Measurements from ENCODE around the gene POMP.
"Not testable (repeated sequence)": the region's sequence is repeated elsewhere in the genome, so short reads cannot be mapped to it uniquely, and the experiment has no call there.

POMP gene

DNA sequence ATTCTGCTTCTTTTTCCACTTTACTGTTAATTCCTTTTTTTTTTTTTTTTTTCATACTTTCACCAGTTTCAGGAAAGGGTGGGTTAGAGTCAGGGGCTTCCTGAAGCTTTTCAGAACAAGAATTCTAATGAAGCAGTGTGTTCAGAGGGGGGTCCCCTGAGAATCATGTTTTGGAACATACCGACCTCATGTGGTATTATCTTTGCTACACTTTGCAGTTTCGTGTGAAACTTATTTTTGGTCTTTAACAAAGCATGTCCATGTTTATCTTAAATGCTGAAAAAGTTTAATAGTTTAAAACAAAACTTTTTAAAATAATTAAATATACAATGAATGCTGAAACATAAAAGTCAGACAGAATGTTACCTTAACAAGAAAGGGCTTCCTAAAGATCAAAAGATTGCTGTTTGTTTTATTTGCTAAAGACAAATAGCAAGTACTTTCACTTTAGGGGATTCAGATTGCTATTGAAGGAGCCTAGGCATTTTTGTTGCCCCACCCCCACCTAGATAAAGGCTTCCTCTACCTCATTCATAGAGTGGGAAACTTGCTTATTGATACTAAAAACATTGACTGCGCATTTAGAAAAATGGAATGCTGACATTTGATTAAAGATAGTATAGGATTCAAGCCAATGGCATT is 21.1 kb upstream of the POMP start:
- DNase-seq (ENCODE audit: low read depth in 2 of 2) = no peak

GRCh38 chr13:28638756-28639155 is 20.2 kb upstream of the POMP start:
- DNase-seq (ENCODE audit: low read depth in 2 of 2) = no peak

DNA sequence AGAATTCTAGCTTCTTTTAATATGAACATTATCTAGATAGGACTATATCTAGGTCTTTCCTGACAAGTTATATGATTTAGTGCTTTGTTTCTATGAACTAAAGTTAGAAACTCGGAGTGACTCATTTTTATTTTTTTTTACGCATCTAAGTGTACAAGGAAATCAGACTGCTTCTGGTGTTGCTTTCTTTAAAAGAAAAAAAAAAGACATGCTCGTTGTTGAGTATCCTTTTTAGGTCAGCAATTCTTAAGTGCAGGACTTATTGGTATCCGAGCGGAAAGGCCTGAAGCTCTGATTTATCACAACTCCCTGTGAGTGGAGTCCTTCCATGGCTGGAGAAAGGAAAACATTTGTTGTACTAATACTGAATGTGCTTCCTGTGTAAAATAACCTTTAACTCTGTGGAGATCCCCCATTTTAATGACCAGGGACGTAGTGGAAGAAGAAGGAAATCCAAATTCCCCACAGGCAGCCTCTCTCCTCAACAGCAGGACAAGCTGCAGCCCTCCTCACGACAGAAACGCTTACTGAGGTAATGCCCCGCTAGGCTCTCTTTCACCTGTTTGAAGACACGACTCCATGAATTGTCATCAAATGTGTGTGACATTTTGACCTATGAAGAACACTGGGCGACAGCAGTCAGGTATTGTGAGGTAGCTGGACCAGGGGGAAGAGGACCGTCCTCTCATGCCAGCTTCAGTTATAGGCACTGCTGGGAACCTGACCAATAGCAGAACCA is 17.9 kb upstream of the POMP start:
- no peak for DNase-seq (ENCODE audit: low read depth in 2 of 2)

GRCh38 chr13:28641600-28641926 is 17.4 kb upstream of the POMP start:
- no peak for DNase-seq (ENCODE audit: low read depth in 2 of 2)

DNA sequence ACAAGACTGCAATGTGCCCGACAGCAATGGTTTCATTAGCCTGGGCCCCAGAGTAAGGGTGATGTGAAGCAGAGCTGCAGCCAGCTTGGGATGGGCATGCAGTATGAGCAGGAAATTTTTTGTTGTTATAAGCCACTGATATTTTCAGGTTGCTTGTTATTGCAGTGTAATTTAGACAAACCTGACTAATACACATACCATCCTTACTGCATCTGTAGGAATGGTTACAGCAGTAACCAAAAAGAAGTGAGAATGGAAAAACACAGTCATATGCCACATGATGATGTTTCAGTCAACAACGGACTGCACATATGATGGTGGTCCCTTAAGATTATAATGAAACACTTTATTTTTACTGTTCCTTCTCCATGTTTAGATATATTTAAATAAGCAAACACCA is 8.6 kb upstream of the POMP start:
- DNase-seq (ENCODE audit: low read depth in 2 of 2) = no peak

GRCh38 chr13:28651810-28652401 is 7.0 kb upstream of the POMP start:
- no peak for DNase-seq (ENCODE audit: low read depth in 2 of 2)

GRCh38 chr13:28653111-28653510 is 5.8 kb upstream of the POMP start:
- DNase-seq (ENCODE audit: low read depth in 2 of 2) = no peak

DNA sequence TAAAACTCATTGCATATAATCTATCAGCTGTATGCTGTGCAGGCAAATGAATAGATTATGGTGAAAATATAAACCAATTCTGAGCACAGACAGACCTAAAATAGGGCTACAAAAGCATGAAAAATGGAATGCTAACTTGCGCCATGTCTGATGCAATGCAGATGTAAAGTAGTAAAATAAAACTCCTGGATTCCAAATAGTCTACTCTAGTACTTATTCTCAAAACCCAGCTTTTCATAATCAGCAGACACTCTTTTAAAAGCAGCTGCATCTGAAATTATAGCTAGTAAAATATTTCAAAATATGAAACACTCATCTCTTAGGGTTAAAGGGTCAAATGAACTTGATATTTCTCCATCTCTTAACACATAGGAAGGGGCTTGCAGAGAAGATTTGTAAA is 4.7 kb upstream of the POMP start:
- no peak for DNase-seq (ENCODE audit: low read depth in 2 of 2)

DNA sequence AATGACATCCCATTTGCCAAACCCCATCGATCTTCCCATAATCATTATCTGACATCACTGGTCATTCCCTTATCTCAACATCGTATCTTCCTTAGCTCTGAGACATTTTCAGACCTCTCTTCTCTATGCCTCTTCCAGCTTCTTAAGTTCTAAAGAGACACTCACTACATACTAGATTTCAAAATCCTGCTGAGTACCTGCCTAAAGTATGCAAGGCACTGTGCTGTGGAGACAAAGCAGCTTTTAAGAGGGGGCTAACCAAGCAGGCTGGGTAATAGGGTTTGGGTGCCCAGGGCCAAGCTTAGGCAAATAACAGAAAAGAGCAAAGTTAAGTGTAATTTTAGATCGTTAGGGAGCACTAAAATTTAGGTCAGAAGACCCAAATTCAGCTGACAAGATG is 3.4 kb upstream of the POMP start:
- no peak for DNase-seq (ENCODE audit: low read depth in 2 of 2)

DNA sequence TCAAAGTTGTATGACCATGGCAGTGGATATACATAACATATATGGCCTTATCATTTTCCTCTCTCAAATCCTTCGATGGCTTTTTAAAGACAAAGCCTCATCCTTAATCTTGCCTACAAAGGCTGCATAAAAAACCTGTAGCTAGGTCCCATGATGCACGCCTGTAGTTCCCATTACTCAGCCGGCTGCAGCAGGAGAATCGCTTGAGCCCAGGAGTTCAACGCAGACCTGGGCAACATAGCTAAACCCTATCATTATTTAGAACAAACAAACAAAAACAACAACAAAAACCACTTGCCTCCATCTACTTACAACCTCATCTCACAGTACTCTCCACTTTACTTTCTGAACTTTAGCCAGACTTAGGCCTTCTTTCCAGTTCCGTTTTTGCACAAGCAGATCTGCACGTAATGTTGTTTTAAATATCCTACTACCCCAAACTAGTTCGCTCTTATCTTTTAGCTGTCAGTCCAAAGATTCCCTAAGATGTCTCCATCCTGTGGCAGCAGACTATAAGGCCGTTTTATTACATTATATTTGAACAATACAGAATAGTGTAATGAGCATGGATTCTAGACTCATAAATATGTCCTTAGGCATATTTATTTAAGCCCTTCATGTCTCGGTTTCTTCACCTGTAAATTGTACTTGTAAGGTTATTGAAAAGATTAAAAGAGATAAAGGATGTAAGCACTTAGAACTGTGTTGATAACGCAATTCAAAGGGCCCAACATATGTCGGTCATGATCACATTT is 969 bp upstream of the POMP start:
- DNase-seq (ENCODE audit: low read depth in 2 of 2) = no peak

GRCh38 chr13:28658539-28658795 is 463 bp upstream of the POMP start:
- DNase-seq (ENCODE audit: low read depth in 2 of 2) = no peak

DNA sequence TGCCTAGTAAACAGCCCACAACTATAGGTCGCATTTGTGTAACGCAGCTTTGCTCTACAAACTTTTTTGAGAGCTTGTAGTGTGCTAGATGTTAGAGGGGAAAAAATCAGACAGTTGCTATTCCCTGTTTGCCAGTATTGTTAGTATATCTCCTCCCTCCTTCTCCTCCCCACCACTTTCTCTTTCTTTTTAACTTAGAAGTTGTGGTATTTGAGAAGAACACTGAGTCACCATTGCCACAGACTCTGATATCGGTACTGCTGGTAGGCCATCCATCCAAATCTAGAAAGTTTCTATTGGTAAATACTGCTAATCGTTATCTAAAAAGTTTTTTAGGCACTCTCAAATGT is 666 bp downstream of the POMP start:
- DNase-seq (ENCODE audit: low read depth in 2 of 2) = no peak

DNA sequence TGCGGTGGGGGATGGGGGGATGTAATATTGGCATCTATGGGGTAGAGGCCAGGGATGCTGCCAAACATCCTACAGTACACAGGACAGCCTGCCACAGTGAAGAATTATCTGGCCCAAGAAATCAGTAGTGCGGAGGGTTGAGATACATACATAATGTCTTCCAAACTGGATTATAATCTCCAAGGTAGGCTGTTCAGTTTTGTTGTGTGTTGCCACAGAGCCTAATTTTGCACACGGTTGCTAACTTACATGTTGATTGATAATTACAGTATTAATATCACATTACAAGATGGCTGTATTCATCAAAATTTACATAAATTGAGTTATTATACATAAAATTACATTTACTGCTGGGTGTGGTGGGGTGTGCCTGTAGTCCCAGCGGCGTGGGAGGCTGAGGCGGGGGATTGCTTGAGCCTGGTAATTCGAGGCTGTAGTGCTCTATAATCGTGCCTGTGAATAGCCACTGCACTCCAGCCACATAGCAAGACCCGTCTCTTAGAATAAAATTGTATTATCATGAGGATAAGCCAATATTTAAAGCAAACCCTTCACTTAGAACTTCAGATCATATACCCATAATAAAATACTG is 8.1 kb downstream of the POMP start:
- no peak for DNase-seq (ENCODE audit: low read depth in 2 of 2)

- no peak for DNase-seq (ENCODE audit: low read depth in 2 of 2)
These were observed 12.3 kb downstream of the POMP start for GRCh38 chr13:28671126-28671792.

DNA sequence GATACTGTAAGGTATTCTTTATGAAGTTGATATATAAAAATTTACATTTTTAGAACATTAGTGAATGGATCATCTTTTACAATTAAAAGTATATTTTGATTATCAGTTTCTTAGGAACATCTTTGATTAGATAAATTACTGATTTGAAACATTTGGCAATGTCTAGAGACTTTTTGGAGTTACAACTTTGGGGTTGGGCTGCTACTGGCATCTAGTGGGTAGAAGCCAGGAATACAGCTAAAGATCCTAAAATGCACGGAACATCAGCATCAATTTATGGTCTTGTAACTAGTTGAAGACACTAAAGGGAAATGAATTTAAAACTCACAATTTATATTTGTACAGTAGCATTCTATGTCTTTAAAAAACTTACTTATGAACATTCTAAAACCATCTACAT is 19.9 kb downstream of the POMP start:
- DNase-seq (ENCODE audit: low read depth in 2 of 2) = no peak

GRCh38 chr13:28679628-28680027 is 20.7 kb downstream of the POMP start:
- no peak for DNase-seq (ENCODE audit: low read depth in 2 of 2)

DNA sequence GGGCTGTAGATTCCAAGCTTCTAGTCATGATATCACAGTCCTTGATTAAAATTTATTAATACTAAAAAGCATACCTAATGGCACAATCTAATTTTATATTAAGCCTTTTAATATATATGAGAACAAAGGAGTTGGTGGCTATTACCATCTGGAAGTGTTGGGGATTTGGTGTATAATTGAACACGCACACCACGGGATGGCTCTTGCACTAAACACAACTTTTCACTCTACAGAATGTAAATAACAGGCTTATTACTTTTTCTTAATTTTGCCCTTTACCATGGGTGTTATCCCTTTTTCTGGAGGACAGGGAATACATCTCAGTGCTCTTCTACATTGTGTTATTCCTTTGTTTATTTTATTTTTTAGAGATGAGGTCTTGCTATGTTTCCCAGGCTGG is 21.6 kb downstream of the POMP start:
- no peak for DNase-seq (ENCODE audit: low read depth in 2 of 2)

GRCh38 chr13:28683169-28683568 is 24.2 kb downstream of the POMP start:
- DNase-seq (ENCODE audit: low read depth in 2 of 2) = not testable (repeated sequence)

DNA sequence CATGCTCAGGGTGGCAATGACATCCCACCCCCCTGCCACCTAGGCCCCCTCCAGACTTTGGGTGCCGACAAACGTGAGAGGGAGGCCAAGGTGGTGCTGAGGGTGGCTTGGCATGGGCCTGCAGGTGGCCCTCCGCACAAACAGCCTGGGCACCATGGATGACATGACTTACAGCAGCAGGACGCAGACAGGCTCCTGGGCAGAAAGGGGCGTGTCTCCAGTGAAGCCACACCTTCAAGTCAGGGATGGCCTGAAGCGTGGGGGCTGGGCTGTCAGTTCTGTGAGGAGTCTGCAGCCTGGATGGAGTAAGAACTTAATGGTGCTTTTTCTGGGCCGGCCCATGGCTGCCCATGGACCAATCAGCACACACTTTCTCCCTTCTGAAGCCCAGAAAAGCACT is 25.3 kb downstream of the POMP start:
- DNase-seq (ENCODE audit: low read depth in 2 of 2) = no peak

- DNase-seq (ENCODE audit: low read depth in 2 of 2) = no peak
These were observed 26.2 kb downstream of the POMP start for GRCh38 chr13:28685114-28685513.

GRCh38 chr13:28685892-28686291 is 27.0 kb downstream of the POMP start:
- DNase-seq (ENCODE audit: low read depth in 2 of 2) = no peak
